T-helper 2 cell (primary cell): Measurements from ENCODE around the gene TMOD3.

Experiments
- DNase-seq, 5 experiments: peaks; one replicate each; pipeline versions ENCODE4 v3.0.0 to v3.0.0-alpha.2; 2012 to 2022

The TMOD3 gene

DNA sequence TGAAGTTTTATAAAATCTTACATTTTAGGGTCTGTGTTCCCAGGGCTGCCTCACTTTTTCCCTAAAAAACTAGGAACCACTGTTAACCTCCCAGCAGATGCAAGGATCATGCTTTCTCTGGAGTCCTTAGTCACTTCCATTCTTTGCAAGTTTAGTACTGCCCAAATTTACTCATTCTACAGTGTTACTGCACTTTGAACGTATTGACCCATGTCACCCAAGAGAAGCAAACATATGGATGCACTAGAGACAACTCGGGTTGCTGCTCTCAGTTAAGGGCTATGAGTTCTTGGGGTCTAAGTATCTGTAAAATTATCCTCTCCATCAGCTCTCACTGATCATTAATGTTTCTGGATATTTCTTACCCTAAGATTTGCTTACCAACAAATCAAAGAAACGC lies 83.1 kb downstream of the TMOD3 start:
- no peak for DNase-seq

DNA sequence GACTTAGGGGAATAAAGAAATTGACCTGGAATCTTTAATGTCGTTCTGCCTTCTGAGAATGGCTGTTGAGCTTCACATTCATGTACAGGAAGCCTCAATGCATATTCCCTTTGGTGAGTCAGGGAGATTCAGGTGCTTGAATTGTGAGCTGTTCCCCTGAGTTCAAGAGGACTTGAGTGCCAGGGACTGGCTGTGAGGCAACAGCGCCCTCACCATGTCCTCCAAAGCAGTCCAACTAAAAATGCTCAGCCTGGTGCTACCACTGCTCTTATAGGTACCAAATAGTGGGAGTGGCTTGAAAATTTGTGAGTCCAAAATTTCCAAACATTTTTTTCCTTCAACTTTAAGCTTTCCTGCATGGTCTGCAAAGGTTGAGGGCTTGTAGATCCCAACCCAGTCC lies 88.0 kb downstream of the TMOD3 start:
- peak in 1 of 5 experiments; percentile 44 for DNase-seq

DNA sequence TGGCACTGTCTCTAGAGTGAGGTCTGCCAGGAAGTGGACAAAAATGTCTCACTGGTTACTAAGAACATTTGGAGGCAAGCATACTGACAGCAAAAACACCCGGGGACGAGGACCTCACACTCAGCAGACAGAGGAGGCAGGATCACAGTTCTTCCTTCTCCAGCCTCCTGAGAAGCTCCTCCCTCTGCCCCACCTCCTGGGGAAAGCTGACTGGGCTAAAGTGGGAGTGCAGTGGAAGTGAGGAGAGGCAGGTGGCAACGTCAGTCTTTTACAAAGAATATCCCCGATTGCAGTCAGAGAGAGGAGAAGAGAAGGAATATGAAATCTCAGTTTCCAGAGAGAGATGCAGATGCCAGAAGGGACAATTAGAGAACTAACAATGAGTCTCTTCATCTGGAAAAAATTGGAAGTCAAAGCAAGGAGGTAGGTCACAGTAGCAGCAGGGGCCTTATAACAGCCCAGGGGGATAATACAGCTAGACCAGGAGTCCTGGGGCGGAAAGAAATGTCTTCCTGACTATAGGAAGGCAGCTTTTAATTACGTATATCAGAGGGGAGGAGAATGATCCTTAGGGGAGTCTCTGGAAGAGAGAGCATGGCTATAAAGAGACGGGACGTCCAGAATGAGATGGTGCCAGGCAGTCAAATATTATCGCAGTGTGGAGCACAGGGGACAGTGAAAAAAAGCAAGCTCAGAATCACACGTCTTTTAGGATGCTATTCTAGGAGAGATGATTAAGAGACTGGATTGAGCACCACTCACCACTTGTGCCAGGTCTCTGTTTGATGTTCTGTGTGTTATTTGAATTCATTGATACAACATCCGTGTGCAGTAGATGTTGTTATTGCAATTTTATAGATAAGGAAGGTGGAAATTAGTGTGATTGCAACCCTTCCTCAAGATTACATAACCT lies 95.0 kb downstream of the TMOD3 start:
- DNase-seq = no peak

DNA sequence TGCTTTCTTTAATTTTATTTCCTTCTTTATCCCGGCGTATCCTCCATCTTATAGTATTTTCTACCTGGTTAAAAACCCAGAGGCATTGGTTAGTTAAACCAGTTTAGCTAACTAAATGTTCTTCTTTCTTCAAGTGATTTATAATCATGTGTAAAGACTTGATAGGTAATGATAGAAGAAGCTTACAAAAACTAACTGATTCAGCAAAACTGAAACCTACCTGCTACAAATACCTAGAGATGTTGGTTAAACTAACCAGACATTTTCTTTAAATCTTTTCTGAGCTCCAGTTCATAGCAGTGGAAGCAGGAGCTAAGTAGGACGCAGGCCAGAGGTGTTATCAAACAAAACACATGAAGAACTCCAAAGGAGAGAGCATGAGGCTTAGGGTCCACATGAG lies 97.4 kb downstream of the TMOD3 start:
- no peak for DNase-seq

- DNase-seq = no peak
Observed at GRCh38 chr15:51931016-51931415, 101.6 kb downstream of the TMOD3 start.

DNA sequence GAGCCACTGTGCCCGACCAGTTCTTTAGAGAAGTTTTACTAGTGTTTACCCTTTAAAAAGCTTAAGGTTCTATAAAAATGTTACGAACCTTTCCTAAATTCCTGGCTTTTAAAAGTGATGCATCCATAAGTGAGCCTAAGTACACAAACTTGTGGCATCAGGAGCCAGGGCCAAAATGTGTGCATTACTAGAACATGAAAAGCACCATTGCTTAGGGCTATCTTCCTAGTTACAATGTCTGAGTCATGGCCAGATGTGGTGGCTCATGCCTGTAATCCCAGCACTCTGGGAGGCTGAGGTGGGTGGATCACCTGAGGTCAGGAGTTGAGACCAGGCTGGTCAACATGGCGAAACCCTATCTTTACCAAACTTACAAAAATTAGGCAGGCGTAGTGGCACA lies 102.2 kb downstream of the TMOD3 start:
- DNase-seq = no peak

- no peak for DNase-seq
Observed at GRCh38 chr15:51932161-51932560, 102.7 kb downstream of the TMOD3 start.

- peak in 1 of 5 experiments; percentile 24 for DNase-seq
Observed at GRCh38 chr15:51935466-51936104, 106.1 kb downstream of the TMOD3 start.

- DNase-seq = no peak
Observed at GRCh38 chr15:51936105-51936478, 106.6 kb downstream of the TMOD3 start.

DNA sequence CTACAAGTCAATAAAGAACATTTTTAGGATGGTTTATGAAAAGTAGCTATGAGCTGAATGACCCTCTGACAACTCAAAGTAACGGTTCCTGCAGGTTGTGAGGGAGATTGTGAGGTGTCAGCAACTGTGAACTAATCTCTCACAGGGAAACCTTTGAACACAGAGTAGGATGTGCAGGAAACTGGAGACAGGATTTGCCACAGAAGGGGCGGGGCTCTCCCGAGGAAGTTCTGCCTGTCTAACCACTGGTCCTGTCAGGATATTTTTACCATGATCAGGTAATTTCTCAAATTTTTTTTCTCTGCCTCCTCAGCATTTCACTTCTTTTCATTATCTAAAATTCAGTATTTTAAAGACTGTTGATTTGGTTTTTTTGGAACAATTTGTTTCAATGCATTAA lies 108.8 kb downstream of the TMOD3 start:
- no peak for DNase-seq

- DNase-seq = no peak
Observed at GRCh38 chr15:51939216-51939615, 109.8 kb downstream of the TMOD3 start.

GRCh38 chr15:51947124-51947523 lies 117.7 kb downstream of the TMOD3 start:
- peak in 1 of 5 experiments; percentile 60 for DNase-seq

GRCh38 chr15:51952805-51953204 lies 123.4 kb downstream of the TMOD3 start:
- no peak for DNase-seq

GRCh38 chr15:51955504-51955903 lies 126.1 kb downstream of the TMOD3 start:
- DNase-seq = no peak
